H1 (cell line): ENCODE data around the gene IMPG2. TPM values are rescaled to one million over a fixed set of nuclear protein-coding genes. Genes with fewer than 3 reads are reported as not detected.

Experiments used
- CTCF ChIA-PET: fragments of 300-600 bp; sonication (Branson Sonifier 250); formaldehyde crosslinking; loops from one replicate; lab custom pipeline; 2021; ENCODE audit not compliant: partially characterized antibody; lab: Charles Lee
- POLR2A ChIA-PET: fragments of 300-600 bp; sonication (Branson Sonifier 250); formaldehyde crosslinking; loops from one replicate; lab custom pipeline; 2021; ENCODE audit warnings: inconsistent platforms; ENCODE audit not compliant: partially characterized antibody; lab: Charles Lee
- DNase-seq, 2 experiments: peaks; one replicate each; pipeline versions ENCODE4 v3.0.0 to v3.0.0-alpha.2; 2010 to 2022; ENCODE audit warnings: low spot score in 2 of 2, low read depth in 1 of 2, mixed read lengths in 1 of 2
- FAIRE-seq: peaks from 2 replicates; lab custom pipeline; 2011; peaks lifted over from hg19 to GRCh38; lab: Jason Lieb, UNC
- H2AFZ ChIP-seq: 2 replicates; pipeline ENCODE4 v1.8.1; 2012; ENCODE audit warnings: low read length, inconsistent platforms
- H2AK5ac ChIP-seq: 2 replicates; pipeline ENCODE4 v1.6.1; 2013; ENCODE audit warnings: low read depth, low read length
- H2BK120ac ChIP-seq: replicated peaks from 2 replicates; pipeline ENCODE3; 2013; ENCODE audit warnings: low read depth, low read length, inconsistent platforms
- H2BK12ac ChIP-seq: 2 replicates; pipeline ENCODE4 v1.6.1; 2013; ENCODE audit warnings: low read depth, low read length
- H2BK15ac ChIP-seq: 2 replicates; pipeline ENCODE4 v1.6.1; 2013; ENCODE audit warnings: low read length
- H2BK20ac ChIP-seq: 2 replicates; pipeline ENCODE4 v1.6.1; 2013; ENCODE audit warnings: low read length
- H2BK5ac ChIP-seq: 2 replicates; pipeline ENCODE4 v1.6.1; 2013; ENCODE audit warnings: low read depth, low read length
- H3K14ac ChIP-seq: 2 replicates; pipeline ENCODE4 v1.6.1; 2013; ENCODE audit warnings: inconsistent platforms; ENCODE audit not compliant: insufficient read length
- H3K18ac ChIP-seq: 2 replicates; pipeline ENCODE4 v1.6.1; 2013; ENCODE audit warnings: low read length; ENCODE audit errors: extremely low read depth
- H3K23ac ChIP-seq: 2 replicates; pipeline ENCODE4 v1.6.1; 2013; ENCODE audit warnings: inconsistent platforms; ENCODE audit not compliant: insufficient read length
- H3K23me2 ChIP-seq: 2 replicates; pipeline ENCODE4 v1.6.1; 2013; ENCODE audit warnings: low read depth, low read length
- H3K27ac ChIP-seq: 2 replicates; pipeline ENCODE4 v1.6.1; 2011; ENCODE audit warnings: low read depth, low read length, inconsistent platforms
- H3K27me3 ChIP-seq, 4 experiments: replicated peaks in 1 of 4; 1 replicate in 1 of 4; 2 replicates in 3 of 4; pipeline versions ENCODE4 v1.6.1 to v1.8.1; 2011 to 2013; ENCODE audit warnings: low read length in 3 of 4, mild to moderate bottlenecking in 3 of 4, inconsistent platforms in 2 of 4, mixed read lengths in 2 of 4, moderate library complexity in 1 of 4; ENCODE audit not compliant: control insufficient read depth in 3 of 4, insufficient read depth in 3 of 4; ENCODE audit errors: extremely low read depth in 1 of 4
- H3K36me3 ChIP-seq, 4 experiments: 2 replicates each; pipeline versions ENCODE4 v1.6.1 to v1.8.1; 2011 to 2013; ENCODE audit warnings: mild to moderate bottlenecking in 4 of 4, low read length in 3 of 4, moderate library complexity in 2 of 4, control low read depth in 1 of 4, inconsistent platforms in 1 of 4; ENCODE audit not compliant: insufficient read depth in 4 of 4, control insufficient read depth in 2 of 4
- H3K4ac ChIP-seq: replicated peaks from 2 replicates; pipeline ENCODE3; 2013; ENCODE audit warnings: low read length, low read depth, mixed read lengths, inconsistent platforms; ENCODE audit not compliant: insufficient read length
- H3K4me1 ChIP-seq, 4 experiments: replicated peaks in 1 of 4; 1 replicate in 1 of 4; 2 replicates in 3 of 4; pipeline versions ENCODE4 v1.6.1 to v1.8.1; 2011 to 2013; ENCODE audit warnings: low read length in 3 of 4, inconsistent platforms in 2 of 4, mixed read lengths in 1 of 4; ENCODE audit not compliant: insufficient read depth in 4 of 4, control insufficient read depth in 3 of 4
- H3K4me2 ChIP-seq, 2 experiments: 2 replicates each; pipeline versions ENCODE4 v1.6.1 to v1.8.1; 2011 to 2013; ENCODE audit warnings: low read depth in 2 of 2, low read length in 2 of 2, control low read depth in 1 of 2, inconsistent platforms in 1 of 2, mild to moderate bottlenecking in 1 of 2; ENCODE audit not compliant: insufficient read depth in 1 of 2
- H3K4me3 ChIP-seq, 4 experiments: fragments of 200-600, 300-600 bp in 1 of 4; sonication (generic), shearing (Covaris generic), sonication (Bioruptor Twin) in 1 of 4; 2 replicates each; pipeline versions ENCODE4 v1.5.1 to v1.8.1; 2011 to 2016; ENCODE audit warnings: low read length in 4 of 4, low read depth in 3 of 4, control low read depth in 2 of 4, inconsistent platforms in 2 of 4, mild to moderate bottlenecking in 2 of 4, mixed read lengths in 1 of 4, moderate library complexity in 1 of 4; ENCODE audit not compliant: insufficient read depth in 2 of 4; ENCODE audit errors: extremely low read depth in 1 of 4
- H3K56ac ChIP-seq: replicated peaks from 2 replicates; pipeline ENCODE3; 2013; ENCODE audit warnings: low read depth, mild to moderate bottlenecking, mixed read lengths, low read length, inconsistent platforms; ENCODE audit not compliant: insufficient read length
- H3K79me1 ChIP-seq: 2 replicates; pipeline ENCODE4 v1.6.1; 2013; ENCODE audit warnings: low read depth, low read length, control low read depth
- H3K79me2 ChIP-seq, 2 experiments: 2 replicates each; pipeline versions ENCODE4 v1.6.1 to v1.8.1; 2012 to 2013; ENCODE audit warnings: low read length in 2 of 2, mild to moderate bottlenecking in 2 of 2, inconsistent platforms in 1 of 2; ENCODE audit not compliant: insufficient read depth in 2 of 2, control insufficient read depth in 1 of 2
- H3K9ac ChIP-seq, 4 experiments: replicated peaks in 1 of 4; 1 replicate in 1 of 4; 2 replicates in 3 of 4; pipeline versions ENCODE4 v1.6.1 to v1.8.1; 2011 to 2013; ENCODE audit warnings: low read depth in 3 of 4, low read length in 3 of 4, control low read depth in 2 of 4, mild to moderate bottlenecking in 2 of 4, moderate library complexity in 2 of 4, inconsistent platforms in 1 of 4; ENCODE audit errors: extremely low read depth in 1 of 4
- H3K9me3 ChIP-seq, 2 experiments: 2 replicates each; pipeline versions ENCODE4 v1.6.1 to v1.8.1; 2012 to 2013; ENCODE audit warnings: mild to moderate bottlenecking in 2 of 2, moderate library complexity in 2 of 2, control low read depth in 1 of 2, inconsistent platforms in 1 of 2, low read depth in 1 of 2, low read length in 1 of 2, mixed read lengths in 1 of 2; ENCODE audit not compliant: insufficient read depth in 2 of 2
- H4K20me1 ChIP-seq, 2 experiments: replicated peaks in 1 of 2; 2 replicates each; pipeline versions ENCODE3 to v1.8.1; 2011 to 2013; ENCODE audit warnings: inconsistent platforms in 2 of 2, low read length in 2 of 2, mild to moderate bottlenecking in 1 of 2; ENCODE audit not compliant: insufficient read depth in 2 of 2, control insufficient read depth in 1 of 2
- H4K5ac ChIP-seq: 2 replicates; pipeline ENCODE4 v1.6.1; 2013; ENCODE audit warnings: low read length, low read depth, mixed read lengths, inconsistent platforms; ENCODE audit not compliant: insufficient read length
- H4K8ac ChIP-seq: 2 replicates; pipeline ENCODE4 v1.8.0; 2013; ENCODE audit warnings: mild to moderate bottlenecking, moderate library complexity, low read length, inconsistent platforms; ENCODE audit not compliant: insufficient read depth; ENCODE audit errors: extremely low read depth
- H4K91ac ChIP-seq: replicated peaks from 2 replicates; pipeline ENCODE3; 2013; ENCODE audit warnings: low read length, mixed read lengths, inconsistent platforms; ENCODE audit not compliant: insufficient read length
- ATF2 ChIP-seq: IDR thresholded peaks from 2 replicates; pipeline ENCODE4 v1.6.1; 2012; ENCODE audit warnings: low read length, inconsistent platforms
- CHD2 ChIP-seq: IDR thresholded peaks from 2 replicates; pipeline ENCODE4 v1.6.1; 2012; ENCODE audit warnings: low read length, improper control_type of control experiment
- CTCF ChIP-seq, 3 experiments: IDR thresholded peaks; 1 replicate in 2 of 3; 2 replicates in 1 of 3; pipeline versions ENCODE4 v1.5.1 to v1.6.1; 2011; ENCODE audit warnings: low read length in 3 of 3, mild to moderate bottlenecking in 3 of 3, inconsistent platforms in 2 of 3, low read depth in 1 of 3, moderate library complexity in 1 of 3; ENCODE audit not compliant: insufficient read depth in 1 of 3; ENCODE audit errors: control extremely low read depth in 1 of 3
- EP300 ChIP-seq, 2 experiments: IDR thresholded peaks; 1 replicate in 1 of 2; 2 replicates in 1 of 2; pipeline ENCODE4 v1.6.1; 2011 to 2012; ENCODE audit warnings: low read depth in 2 of 2, low read length in 2 of 2, mild to moderate bottlenecking in 2 of 2, borderline replicate concordance in 1 of 2, inconsistent platforms in 1 of 2, moderate library complexity in 1 of 2
- KDM4A ChIP-seq: IDR thresholded peaks from one replicate; pipeline ENCODE4 v1.7.1; 2012; ENCODE audit warnings: low read depth, mild to moderate bottlenecking, moderate library complexity, low read length, inconsistent platforms; ENCODE audit not compliant: severe bottlenecking
- TEAD4 ChIP-seq: IDR thresholded peaks from 2 replicates; pipeline ENCODE4 v1.6.1; 2012; ENCODE audit warnings: low read depth, low read length, inconsistent platforms, mixed read lengths
- YY1 ChIP-seq: IDR thresholded peaks from 2 replicates; pipeline ENCODE4 v1.6.1; 2011; ENCODE audit warnings: low read depth, mild to moderate bottlenecking, low read length
- WGBS, 2 experiments: shearing (Covaris generic) in 1 of 2; methylation state at CpG; one replicate each; pipeline versions ENCODE4 v1.1.6 to v1.1.7; 2013 to 2015; ENCODE audit warnings: low lambda C conversion rate in 2 of 2, mixed read lengths in 2 of 2, inconsistent platforms in 1 of 2, low coverage in 1 of 2, missing lambda C conversion rate in 1 of 2; ENCODE audit not compliant: insufficient replicate concordance in 2 of 2, insufficient coverage in 1 of 2, insufficient read length in 1 of 2; ENCODE audit errors: extremely low coverage in 1 of 2, missing lambda C conversion rate in 1 of 2; 5-methylcytosine and 5-hydroxymethylcytosine counted together
- polyA plus RNA-seq, 7 experiments: library from polyadenylated mRNA; depleted of rRNA in 3 of 7; stranded (reverse) in 5 of 7; unstranded in 2 of 7; fragments of >200 nt in 5 of 7; fragments of 200-250 nt in 2 of 7; gene quantifications; 1 replicate in 5 of 7; 2 replicates in 1 of 7; 4 replicates in 1 of 7; pipeline versions ENCODE4 v1.2.1 to v1.2.3, GENCODE V29; 2011 to 2013; ENCODE audit warnings: missing spikeins in 2 of 7, mixed read lengths in 2 of 7
- total RNA-seq: library from RNA; stranded (reverse); fragmentation: NEBNext Ultra II Directional; extraction: Animal tissue kit (Norgen Biotek cat#: 25700); gene quantifications from 2 replicates; pipeline ENCODE4 v1.2.1, GENCODE V29; 2021
- TF ChIP-seq, protein P1 (sequence below): IDR thresholded peaks from 2 replicates; pipeline ENCODE4 v1.6.1; 2011; ENCODE audit warnings: low read length, improper control_type of control experiment

The IMPG2 gene
- total and polyA plus RNA-seq, 2 of the 8 experiments (the other 6 are each of a cell fraction or from before 2014, with no cell fraction given) = 0.03 to 0.06 TPM

GRCh38 chr3:101202640-101203039, 117.7 kb downstream of the IMPG2 start:
- H3K56ac ChIP-seq = no peak overlapping the region
- no peak overlapping the region for H2BK12ac ChIP-seq
- H2BK15ac ChIP-seq = no peak overlapping the region
- H3K36me3 ChIP-seq = no peaks in the 10 kb centered on the region
- H3K9me3 ChIP-seq = no peaks in the 10 kb centered on the region
- DNase-seq (no peak), FAIRE-seq (no peak)
- H2AK5ac ChIP-seq = no peak overlapping the region
- no peak overlapping the region for H2BK120ac ChIP-seq
- H3K4me2 ChIP-seq = no peak overlapping the region
- H3K79me1 ChIP-seq = no peaks in the 10 kb centered on the region
- ChIA-PET POLR2A (no interaction called here), CTCF (interaction anchor here (0.6 to 2.0 kb wide), 3 partner anchors 180 to 680 kb away, joined by 3 to 5 read pairs (median 3); no protein-coding TSS in a partner anchor)
- no peak overlapping the region; a peak in 1 of 7 replicates for H3K9ac ChIP-seq
- H3K14ac ChIP-seq = no peak overlapping the region
- no peak overlapping the region for H2BK5ac ChIP-seq
- no peaks in the 10 kb centered on the region for H4K20me1 ChIP-seq
- H3K4me1 ChIP-seq = no peaks in the 10 kb centered on the region
- H4K5ac ChIP-seq = no peak overlapping the region
- H3K27ac ChIP-seq = no peak overlapping the region
- H4K91ac ChIP-seq = no peak overlapping the region
- no peaks in the 10 kb centered on the region for H3K79me2 ChIP-seq
- no peak overlapping the region for H4K8ac ChIP-seq
- H3K23ac ChIP-seq = no peak overlapping the region
- no peaks in the 10 kb centered on the region; the same call in 1 of the 2 replicates for H3K23me2 ChIP-seq
- no peak overlapping the region for H2BK20ac ChIP-seq
- no peaks in the 10 kb centered on the region for H3K27me3 ChIP-seq
- H3K4me3 ChIP-seq = no peak overlapping the region
- WGBS, 2 experiments = 63% methylated on average over 1 of the region's 1 CpG; no CpG with 5 or more reads in 1 of the 2 experiments
- no peak overlapping the region for H3K18ac ChIP-seq
- no peak overlapping the region for H3K4ac ChIP-seq
- H2AFZ ChIP-seq = no peak overlapping the region
- TF ChIP-seq YY1 = no peak
- TF ChIP-seq ATF2 = no peak
- no peak for TF ChIP-seq CTCF (IDR thresholded peaks at IDR 0.05; ENCODE audit: control extremely low read depth in 1 of 3, insufficient read depth in 1 of 3, low read depth in 1 of 3, low read length in 3 of 3)
- TF ChIP-seq, protein P1, sequence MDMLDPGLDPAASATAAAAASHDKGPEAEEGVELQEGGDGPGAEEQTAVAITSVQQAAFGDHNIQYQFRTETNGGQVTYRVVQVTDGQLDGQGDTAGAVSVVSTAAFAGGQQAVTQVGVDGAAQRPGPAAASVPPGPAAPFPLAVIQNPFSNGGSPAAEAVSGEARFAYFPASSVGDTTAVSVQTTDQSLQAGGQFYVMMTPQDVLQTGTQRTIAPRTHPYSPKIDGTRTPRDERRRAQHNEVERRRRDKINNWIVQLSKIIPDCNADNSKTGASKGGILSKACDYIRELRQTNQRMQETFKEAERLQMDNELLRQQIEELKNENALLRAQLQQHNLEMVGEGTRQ = no peak
- TF ChIP-seq EP300 (IDR thresholded peaks at IDR 0.05; ENCODE audit: borderline replicate concordance in 1 of 2, low read depth in 2 of 2, low read length in 2 of 2) = no peak
- no peak for TF ChIP-seq KDM4A
- TF ChIP-seq CHD2 = no peak
- TF ChIP-seq TEAD4 = no peak
